Activated gamma-delta T cell (primary cell): ENCODE measurements around the gene ESCO1.
"Not testable (repeated sequence)": the region's sequence is repeated elsewhere in the genome, so short reads cannot be mapped to it uniquely, and the experiment has no call there.

Experiments used
- DNase-seq: peaks from one replicate; lab custom pipeline; 2025; lab: John Stamatoyannopoulos, UW
- total RNA-seq, 2 donors: gene quantifications; one replicate each; lab custom pipeline; 2026; lab: John Stamatoyannopoulos, UW

Gene ESCO1, protein sequence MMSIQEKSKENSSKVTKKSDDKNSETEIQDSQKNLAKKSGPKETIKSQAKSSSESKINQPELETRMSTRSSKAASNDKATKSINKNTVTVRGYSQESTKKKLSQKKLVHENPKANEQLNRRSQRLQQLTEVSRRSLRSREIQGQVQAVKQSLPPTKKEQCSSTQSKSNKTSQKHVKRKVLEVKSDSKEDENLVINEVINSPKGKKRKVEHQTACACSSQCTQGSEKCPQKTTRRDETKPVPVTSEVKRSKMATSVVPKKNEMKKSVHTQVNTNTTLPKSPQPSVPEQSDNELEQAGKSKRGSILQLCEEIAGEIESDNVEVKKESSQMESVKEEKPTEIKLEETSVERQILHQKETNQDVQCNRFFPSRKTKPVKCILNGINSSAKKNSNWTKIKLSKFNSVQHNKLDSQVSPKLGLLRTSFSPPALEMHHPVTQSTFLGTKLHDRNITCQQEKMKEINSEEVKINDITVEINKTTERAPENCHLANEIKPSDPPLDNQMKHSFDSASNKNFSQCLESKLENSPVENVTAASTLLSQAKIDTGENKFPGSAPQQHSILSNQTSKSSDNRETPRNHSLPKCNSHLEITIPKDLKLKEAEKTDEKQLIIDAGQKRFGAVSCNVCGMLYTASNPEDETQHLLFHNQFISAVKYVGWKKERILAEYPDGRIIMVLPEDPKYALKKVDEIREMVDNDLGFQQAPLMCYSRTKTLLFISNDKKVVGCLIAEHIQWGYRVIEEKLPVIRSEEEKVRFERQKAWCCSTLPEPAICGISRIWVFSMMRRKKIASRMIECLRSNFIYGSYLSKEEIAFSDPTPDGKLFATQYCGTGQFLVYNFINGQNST
- 106 to 112 reads per million in 2 donors for total RNA-seq

DNA sequence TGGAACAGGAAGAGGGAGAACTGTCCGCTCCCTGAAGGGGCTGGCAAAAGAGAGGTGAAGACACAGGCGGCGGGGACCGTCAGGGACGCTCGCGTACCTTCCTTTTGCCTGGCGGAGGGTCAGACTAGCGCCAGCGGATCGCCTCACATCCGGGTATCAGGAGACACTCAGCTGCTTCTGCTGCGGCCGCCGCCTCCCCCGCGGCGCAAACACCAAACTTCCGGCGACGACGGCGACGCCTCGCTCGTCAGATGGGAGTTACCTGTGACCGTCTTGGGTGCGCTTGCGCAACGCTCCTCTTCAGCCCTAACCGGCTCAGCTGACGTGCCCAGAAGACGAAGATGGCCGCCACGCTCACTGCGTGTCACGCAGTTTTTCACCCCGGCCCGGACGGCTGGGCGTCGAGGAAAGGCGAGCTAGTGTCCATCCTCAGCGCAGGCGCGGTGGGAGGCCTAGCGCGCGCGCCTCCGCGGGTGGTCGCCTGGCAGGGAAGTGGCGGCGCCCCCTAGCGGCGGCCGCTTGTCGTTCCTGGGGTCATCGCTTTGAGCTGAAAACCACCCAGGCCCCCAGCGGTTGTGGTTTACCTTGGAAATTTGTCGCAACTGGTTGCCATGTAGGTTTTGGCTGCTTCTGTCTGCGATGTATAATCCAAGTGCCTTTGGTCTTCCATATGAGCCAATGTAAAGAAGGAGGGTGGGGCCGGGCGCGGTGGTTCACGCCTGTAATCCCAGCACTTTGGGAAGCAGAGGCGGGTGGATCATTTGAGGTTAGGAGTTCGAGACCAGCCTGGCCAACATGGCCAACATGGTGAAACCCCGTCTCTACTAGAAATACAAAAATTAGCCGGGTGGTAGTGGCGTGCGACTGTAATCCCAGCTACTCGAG is at the start of gene ESCO1:
TSS of gene ESCO1 (minus strand) at position 179 of the 885 bp plus-strand sequence. CDS start 25,861 bp downstream, outside the sequence.
- DNase-seq = peak; percentile 94

DNA sequence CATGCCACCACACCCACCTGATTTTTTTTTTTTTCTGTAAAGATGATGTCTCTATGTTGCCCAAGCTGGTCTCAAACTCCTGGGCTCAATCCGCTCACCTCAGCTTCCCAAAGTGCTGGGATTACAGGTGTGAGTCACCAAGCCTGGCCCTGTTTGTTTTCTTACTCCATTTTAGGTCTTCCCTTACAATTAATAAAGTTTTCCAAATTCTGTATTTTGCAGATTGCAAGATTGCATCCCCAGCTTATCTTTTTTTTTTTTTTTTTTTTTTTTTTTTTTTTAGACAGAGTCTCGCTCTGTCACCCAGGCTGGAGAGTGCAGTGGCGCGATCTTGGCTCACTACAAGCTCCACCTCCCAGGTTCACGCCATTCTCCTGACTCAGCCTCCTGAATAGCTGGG is 39.9 kb upstream of the ESCO1 start:
- DNase-seq = not testable (repeated sequence)

DNA sequence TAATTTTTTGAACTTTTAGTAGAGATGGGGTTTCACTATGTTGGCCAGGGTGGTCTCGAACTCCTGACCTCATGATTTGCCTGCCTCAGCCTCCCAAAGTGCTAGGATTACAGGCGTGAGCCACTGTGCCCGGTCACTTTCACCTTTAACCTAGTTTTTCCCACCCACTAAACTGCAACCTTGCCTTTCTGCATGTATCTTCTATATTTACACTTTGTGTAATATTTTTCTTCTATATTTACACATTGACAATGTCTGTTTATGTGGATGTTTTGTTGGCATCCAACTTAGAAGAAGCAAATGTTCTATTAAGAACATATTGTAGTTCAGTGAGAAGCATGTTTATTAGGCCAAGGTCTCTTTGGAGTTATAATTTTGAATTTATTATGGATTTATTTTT is 38.3 kb upstream of the ESCO1 start:
- no peak for DNase-seq

DNA sequence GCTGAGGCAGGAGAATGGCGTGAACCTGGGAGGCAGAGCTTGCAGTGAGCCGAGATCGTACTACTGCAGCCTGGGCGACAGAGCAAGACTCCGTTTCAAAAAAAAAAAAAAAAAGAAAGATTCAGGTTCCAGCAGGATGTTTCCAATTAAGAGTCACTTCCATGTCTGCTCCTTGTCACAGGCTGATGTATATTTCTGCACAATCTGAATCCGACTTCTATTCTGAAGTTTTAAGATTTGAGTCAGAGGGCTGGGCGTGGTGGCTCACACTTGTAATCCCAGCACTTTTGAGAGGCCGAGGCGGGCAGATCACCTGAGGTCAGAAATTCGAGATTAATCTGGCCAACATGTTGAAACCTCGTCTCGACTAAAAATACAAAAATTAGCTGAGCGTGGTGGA is 36.3 kb upstream of the ESCO1 start:
- DNase-seq = no peak

DNA sequence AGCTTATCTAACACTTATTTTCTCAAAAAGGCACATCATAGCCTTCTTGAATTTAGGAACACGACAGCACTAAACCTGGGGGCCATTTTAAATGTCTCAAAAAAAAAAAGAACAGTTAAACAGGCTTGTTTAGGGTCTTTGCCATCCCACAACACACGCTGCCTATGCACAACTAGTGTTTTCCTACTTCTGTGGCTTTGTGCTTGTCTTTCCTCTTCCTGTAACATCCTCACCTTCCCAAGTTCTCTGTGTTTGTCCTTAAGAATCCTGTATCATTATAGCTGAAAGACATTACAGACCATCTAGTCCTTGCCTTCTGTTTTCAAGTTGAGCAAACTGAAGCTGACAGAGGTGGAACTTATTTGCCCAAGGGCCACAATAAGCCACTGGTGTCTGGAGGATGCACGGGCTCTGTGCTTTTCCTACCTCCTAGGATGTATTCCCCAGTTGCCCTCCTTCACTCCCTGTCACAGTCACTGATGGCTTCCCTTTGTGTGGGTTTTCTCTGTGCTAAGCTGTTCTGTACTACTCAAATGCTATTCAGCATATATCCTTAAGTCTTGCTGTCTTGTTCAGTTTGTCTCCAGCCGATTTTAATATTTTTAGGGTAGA is 34.2 kb upstream of the ESCO1 start:
- no peak for DNase-seq

DNA sequence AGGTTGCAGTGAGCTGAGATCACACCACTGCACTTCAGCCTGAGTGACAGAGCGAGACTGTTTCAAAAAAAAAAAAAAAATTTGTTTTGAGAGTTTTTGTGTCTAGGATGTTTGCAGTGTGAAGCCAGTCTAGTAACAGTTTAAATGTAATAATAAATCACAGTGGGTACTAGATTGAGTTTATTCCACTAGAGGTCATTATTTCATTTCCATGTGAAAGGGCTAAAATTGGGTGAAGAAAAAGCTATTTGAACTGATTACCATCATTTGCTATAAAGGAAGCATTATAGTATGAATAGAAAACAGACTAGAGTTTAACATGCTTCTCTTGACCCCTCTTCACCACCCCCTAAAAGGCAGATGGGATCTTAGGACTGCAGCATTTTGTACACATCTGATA is 31.9 kb upstream of the ESCO1 start:
- no peak for DNase-seq

DNA sequence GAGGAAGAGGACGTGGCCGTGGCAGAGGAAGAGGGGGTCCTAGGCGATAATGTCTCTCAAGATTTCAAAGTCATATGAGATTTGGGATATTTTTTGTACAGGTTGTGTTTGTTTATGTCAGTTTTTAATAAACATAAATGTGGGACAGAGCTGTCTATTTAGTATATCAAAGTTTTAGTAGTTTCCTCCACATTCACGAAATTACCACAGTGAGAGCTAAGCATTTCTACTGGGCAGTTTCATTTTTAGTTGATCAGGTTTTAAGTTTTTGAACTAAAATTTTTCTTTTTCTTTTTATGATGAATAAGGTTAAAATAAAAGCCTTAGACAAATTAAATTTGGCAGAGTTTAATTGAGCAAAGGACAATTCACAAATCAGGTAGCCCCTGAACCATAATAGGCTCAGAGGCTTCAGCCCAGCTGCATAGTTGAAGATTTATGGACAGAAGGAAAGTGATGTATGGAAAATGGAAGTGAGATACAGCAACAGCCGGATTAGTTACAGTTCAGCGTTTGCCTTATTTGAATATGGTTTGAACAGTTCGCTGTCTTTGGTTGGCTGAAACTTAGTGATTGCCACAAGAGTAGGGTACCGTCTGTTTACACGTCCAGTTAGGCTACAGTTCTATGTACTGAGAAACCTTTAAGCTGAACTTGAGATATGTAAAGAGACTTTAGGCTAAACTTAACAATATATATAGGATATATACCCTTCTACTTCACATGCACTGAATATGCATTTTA is 28.8 kb upstream of the ESCO1 start:
- DNase-seq = no peak

DNA sequence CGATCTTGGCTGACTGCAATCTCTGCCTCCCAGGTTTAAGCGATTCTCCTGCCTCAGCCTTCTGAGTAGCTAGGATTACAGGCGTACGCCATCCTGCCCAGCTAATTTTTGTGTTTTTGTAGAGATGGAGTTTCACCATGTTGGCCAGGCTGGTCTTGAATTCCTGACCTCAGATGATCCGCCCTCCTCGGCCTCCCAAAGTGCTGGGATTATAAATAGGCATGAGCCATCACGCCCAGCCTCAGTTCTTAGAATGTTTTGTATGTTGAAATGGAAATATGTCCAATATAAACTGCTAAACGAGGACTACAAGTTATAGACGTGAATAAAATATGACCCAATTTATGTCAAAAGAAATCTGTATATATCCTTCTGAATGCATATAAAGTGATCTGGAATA is 21.1 kb upstream of the ESCO1 start:
- DNase-seq = not testable (repeated sequence)

DNA sequence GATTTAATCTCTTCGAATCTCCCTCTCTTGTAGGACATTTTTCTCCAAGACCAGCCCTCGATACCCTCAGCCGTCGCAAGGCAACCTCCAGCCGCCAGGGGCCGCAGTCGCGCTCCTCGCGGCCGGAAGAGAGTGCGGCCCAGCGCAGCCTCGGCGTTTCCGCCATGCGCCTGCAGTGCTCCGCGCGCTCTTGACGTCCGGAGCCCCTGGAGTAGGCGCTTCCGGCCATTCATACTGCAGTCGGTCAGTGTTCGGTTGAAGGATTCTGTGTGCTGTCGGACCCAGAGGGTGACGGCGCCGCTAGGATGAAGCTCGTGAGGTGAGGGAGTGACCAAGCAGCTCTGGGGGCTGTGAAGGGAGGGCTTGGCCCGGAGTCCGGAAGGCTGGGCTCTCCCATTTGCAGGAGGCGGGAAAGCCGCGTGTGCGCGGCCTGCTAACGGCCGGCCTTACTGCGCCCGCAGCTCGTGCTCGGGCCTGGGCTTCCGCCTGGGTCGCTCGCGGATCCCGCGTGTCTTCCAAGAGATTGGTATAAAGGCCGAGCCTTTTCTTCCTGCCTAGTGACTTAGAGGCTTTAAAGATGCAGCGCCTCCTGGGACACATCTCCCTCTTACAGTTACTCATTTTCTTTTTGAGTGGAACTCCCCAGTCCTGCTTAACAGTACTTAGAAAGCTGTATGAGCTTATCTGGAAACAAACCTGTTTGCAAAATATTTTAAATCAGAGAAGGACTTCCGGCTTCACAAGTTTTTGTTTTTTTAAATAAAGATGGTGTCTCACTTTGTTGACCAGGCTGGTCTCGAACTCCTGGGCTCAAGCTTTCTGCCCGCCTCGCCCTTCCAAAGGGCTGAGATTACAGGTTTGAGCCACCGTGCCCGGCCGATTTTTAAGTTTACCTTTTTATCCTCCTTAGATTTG is 11.9 kb upstream of the ESCO1 start, which contains the start of gene SNRPD1:
TSS of gene SNRPD1 (plus strand) at position 190 of the 915 bp plus-strand sequence. CDS start at position 306, 116 bp downstream.
- DNase-seq = peak; percentile 76

DNA sequence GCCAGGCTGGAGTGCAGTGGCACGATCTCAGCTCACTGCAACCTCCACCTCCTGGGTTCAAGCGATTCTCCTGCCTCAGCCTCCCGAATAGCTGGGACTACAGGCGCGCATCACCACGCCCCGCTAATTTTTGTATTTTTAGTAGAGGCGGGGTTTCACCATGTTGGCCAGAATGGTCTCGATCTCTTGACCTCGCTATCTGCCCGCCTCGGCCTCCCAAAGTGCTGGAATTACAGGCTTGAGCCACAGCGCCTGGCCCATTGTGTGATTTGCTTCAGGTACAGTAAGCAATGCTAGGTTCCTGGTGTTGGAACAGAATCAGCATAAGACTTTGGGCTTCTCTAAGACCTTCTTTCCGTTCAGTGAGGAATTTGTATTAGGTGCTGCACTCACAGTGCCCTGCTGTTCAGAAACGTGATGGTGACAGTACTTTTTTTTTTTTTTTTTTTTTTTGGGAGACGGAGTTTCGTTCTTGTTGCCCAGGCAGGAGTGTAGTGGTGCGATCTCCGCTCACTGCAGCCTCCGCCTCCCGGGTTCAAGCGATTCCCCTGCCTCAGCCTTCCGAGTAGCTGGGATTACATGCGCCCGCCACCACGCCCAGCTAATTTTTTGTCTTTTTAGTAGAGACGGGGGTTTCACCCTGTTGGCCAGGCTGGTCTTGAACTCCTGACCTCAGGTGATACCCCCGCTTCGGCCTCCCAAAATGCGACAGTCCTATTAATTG is 11.1 kb upstream of the ESCO1 start:
- not testable (repeated sequence) for DNase-seq

DNA sequence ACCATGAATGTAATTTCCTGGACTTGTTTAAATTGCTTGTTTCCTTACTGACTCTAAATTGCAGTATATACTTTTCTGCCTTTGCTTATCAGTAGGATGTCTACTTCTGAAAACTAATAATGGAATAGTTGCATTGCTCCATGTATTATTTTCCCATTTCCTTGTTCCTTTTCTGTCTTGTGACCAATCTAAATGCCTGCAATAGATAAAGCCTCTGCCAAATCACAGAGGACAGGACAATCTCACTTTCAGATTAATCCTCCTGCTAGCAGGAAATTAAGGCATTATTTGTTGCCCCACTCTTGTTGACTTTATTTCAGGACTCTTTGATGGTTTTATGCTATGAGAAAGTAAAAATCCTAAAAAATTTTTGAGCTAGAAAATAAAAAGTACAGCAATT is 4.7 kb upstream of the ESCO1 start:
- no peak for DNase-seq

DNA sequence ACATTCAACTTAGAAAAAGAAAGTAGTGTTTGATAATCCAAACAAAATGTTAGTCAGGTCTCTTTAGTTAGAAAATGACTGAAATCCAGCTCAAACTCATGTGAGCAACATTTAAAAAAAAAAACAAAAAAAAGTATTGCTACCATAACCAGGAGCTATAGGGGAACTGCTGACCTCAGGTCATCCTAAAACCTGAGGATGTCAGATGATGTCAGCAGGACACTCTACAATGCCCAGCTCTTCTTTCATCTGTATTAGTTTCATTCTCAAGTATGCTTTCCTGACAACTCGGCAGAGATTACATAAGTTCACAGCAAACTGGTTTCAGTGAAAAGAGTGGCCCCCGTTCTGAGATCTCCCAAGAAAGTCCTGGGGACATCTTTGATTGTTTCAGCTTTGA is 4.2 kb upstream of the ESCO1 start:
- no peak for DNase-seq

DNA sequence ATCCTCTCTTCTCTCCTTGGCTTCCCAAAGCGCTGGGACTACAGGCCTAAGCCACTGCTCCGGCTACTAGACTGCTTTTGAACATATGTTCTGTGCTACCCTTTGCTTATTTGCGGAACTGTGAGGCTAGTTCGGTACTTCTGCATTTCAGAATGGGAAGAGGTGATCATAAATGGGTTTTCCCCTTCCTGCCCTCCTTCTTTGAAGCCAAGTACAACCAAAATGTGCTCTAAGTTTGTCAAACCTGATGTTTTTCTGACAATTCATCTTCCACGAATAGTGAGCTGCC is 1.7 kb upstream of the ESCO1 start:
- no peak for DNase-seq

DNA sequence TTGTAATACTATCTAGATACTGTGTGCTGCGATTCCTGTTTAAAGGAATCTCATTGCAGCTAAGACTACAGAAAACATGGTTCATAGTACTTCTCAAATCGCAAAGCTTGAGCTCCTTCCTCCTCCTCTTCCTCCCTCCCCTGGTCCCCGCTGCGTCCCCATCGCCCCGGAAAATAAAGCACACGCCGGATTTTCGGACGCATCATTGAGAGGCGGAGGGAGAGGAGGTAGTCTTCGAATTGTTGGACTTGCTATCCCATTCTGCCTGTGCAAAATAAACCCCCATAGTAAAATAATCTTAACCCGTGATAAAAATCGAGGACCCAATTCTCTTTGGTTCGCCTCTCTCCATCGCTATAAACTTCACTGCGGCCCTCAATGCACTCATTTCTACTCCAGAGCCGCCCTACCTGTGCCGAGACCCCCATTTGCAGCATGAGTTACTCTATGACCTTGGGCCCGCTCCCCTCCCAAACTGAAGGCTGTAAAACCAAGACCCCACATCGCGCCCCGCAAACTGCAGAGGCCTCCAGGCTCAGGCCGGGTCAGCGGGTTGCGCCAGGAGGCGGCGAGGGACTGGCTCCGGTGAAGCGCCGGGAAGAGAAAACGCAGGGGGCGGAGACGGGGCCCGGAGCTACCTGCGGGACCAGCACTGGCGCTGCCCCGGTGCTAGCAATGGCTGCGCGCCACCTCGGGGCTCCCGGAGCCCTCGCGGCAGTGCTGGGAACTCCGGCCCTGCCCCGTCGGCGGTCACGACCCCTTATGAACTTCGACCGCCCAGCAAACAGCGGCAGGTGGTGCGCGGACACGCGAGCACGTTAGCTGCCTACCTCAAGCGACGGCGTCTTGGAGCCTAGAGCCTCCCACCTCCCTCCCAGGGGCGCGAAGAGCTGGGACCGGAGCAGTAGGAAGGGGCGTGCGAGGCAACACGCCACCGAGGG is 649 bp downstream of the ESCO1 start:
- DNase-seq = peak; percentile 64

DNA sequence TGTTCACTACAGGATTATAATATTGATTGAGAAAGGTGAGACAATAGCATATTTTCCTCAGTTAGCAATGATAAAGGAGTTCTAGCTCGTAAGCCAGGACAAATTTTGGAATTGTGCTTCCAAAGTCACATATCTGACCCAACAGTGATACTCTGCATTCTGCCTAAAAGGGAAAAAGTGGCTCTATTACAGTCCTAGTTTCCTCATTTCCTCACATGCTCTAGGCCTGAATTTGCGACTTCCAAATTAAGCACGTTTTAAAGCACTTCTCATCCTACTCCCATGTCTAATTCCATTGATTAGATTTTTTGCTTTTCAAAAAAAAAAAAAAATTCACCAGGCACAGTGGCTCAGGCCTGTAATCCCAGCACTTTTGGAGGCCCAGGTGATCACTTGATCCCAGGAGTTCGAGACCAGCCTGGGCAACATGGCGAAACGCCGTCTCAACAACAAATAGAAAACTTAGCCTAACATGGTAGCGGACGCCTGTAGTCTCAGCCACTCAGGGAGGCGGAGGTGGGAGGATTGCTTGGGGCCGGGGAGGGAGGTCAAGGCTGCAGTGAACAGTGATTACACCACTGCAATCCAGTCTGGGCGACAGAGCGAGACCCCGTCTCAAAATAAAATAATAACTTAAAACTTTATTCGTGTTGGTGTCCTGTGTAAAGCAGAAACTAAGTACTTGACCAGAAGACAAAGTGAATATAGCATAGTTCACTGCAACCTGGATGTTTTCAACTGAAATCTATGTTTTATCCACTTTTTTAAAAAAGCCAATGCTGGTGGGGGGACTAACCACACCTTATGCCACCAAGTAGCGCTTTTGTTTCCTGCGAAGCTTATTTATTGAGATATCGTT is 1.5 kb downstream of the ESCO1 start:
- no peak for DNase-seq

DNA sequence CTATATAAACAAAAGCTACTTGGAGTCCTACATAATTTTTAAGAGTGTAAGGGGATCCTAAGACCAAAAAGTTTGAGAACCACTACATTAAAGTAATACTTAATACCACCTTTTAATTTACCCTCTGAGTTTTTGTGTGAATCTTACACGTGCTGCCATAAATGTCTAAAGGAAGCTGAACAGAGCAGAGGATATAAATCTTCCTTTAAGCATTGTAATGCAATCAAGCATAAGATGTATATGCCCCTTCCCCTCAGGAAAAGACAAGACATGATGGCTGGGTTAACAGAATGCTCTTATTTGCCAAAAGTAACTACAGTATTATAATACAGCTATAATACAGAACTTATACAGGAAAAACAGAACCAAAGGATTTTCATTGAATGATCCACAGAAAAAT is 2.9 kb downstream of the ESCO1 start:
- DNase-seq = no peak
